CD4-positive, alpha-beta memory T cell (primary cell): ENCODE data around the gene OSR1. TPM values are rescaled to one million over a fixed set of nuclear protein-coding genes. Genes with fewer than 3 reads are reported as not detected.

Experiments used
- CTCF ChIA-PET: fragments of 350-600 bp; sonication (Branson Sonifier 250); formaldehyde crosslinking; loops from one replicate; lab custom pipeline; 2021; ENCODE audit warnings: inconsistent platforms; ENCODE audit not compliant: partially characterized antibody; lab: Charles Lee
- POLR2A ChIA-PET: fragments of 350-600 bp; sonication (Branson Sonifier 250); formaldehyde crosslinking; loops from one replicate; lab custom pipeline; 2021; ENCODE audit not compliant: partially characterized antibody; lab: Charles Lee
- DNase-seq, 5 donors: peaks; one replicate each; pipeline versions ENCODE4 v3.0.0 to v3.0.0-alpha.2; 2020 to 2022; ENCODE audit warnings: mixed read lengths in 1 of 5
- H3K27ac ChIP-seq: one replicate; pipeline ENCODE4 v1.7.0; 2013; ENCODE audit warnings: low read depth, low read length
- H3K27me3 ChIP-seq: 2 replicates; pipeline ENCODE4 v1.7.0; 2013; ENCODE audit warnings: mild to moderate bottlenecking, low read length, moderate library complexity; ENCODE audit not compliant: insufficient read depth
- H3K36me3 ChIP-seq: 2 replicates; pipeline ENCODE4 v1.7.0; 2013; ENCODE audit warnings: mild to moderate bottlenecking, low read length, moderate library complexity; ENCODE audit not compliant: insufficient read depth
- H3K4me1 ChIP-seq: 2 replicates; pipeline ENCODE4 v1.7.0; 2013; ENCODE audit warnings: mild to moderate bottlenecking, low read length, moderate library complexity; ENCODE audit not compliant: insufficient read depth
- H3K4me3 ChIP-seq, 2 donors: one replicate each; pipeline ENCODE4 v1.7.0; 2013; ENCODE audit warnings: low read length in 2 of 2, mild to moderate bottlenecking in 1 of 2
- H3K9me3 ChIP-seq, 2 donors: one replicate each; pipeline ENCODE4 v1.7.0; 2013; ENCODE audit warnings: low read length in 2 of 2, control low read depth in 1 of 2; ENCODE audit not compliant: control insufficient read depth in 1 of 2
- H3K27ac Mint-ChIP-seq, 7 donors: one replicate each; pipeline ENCODE4 v1.8.0; 2020 to 2021; ENCODE audit warnings: mixed read lengths in 7 of 7, mild to moderate bottlenecking in 6 of 7, inconsistent platforms in 3 of 7, moderate library complexity in 3 of 7
- H3K27me3 Mint-ChIP-seq, 2 donors: one replicate each; pipeline ENCODE4 v1.8.0; 2020 to 2021; ENCODE audit warnings: mixed read lengths in 2 of 2
- H3K36me3 Mint-ChIP-seq, 2 donors: one replicate each; pipeline ENCODE4 v1.8.0; 2020 to 2021; ENCODE audit warnings: mixed read lengths in 2 of 2, inconsistent platforms in 1 of 2, mild to moderate bottlenecking in 1 of 2
- H3K4me1 Mint-ChIP-seq, 4 donors: one replicate each; pipeline ENCODE4 v1.8.0; 2020 to 2021; ENCODE audit warnings: mixed read lengths in 4 of 4, mild to moderate bottlenecking in 1 of 4
- H3K4me3 Mint-ChIP-seq, 8 donors: one replicate each; pipeline ENCODE4 v1.8.0; 2020 to 2021; ENCODE audit warnings: mixed read lengths in 8 of 8, mild to moderate bottlenecking in 7 of 8, moderate library complexity in 6 of 8, inconsistent platforms in 3 of 8
- H3K9me3 Mint-ChIP-seq, 8 donors: one replicate each; pipeline ENCODE4 v1.8.0; 2020 to 2021; ENCODE audit warnings: mixed read lengths in 8 of 8, mild to moderate bottlenecking in 5 of 8, inconsistent platforms in 3 of 8, moderate library complexity in 1 of 8
- intact Hi-C: fragments of 100-400 bp; cut with micrococcal nuclease; formaldehyde crosslinking; loops from one replicate; pipeline ENCODE4 v1.15.1; 2023
- polyA plus RNA-seq, 2 donors: library from polyadenylated mRNA; unstranded; fragments of 300-500 nt; fragmentation: Illumina TruSeq; gene quantifications; one replicate each; pipeline ENCODE4 v1.2.3, GENCODE V29; 2021
- total RNA-seq, 2 experiments: library from RNA; stranded (reverse); gene quantifications; one replicate each; pipeline ENCODE4 v1.2.3, GENCODE V29; 2021

The OSR1 gene
- total and polyA plus RNA-seq, 4 experiments from 2014 or later = not detected

- no peak for DNase-seq
- Histone ChIP-seq H3K27ac (no peak overlapping the region), H3K27me3 (peaks cover 49% of the 10 kb centered on the region), H3K9me3 (no peaks in the 10 kb centered on the region), H3K4me3 (no peak overlapping the region), H3K4me1 (peaks cover 45% of the 10 kb centered on the region), H3K36me3 (no peaks in the 10 kb centered on the region)
- intact Hi-C loops = no loop called here
- Mint-ChIP-seq H3K4me3 (peak overlapping the region in 5 of 8 donors; percentile 15 to 80 (median 51)), H3K9me3 (peaks cover 0 to 12% (median under 1%) of the 10 kb centered on the region in 8 donors), H3K4me1 (peaks cover 15 to 62% (median 36%) of the 10 kb centered on the region in 4 donors), H3K27ac (peak overlapping the region in 1 of 7 donors; percentile 100), H3K36me3 (peaks cover 0 to 12% of the 10 kb centered on the region in 2 donors), H3K27me3 (peaks cover 56 to 69% of the 10 kb centered on the region in 2 donors)
- ChIA-PET POLR2A (interaction anchor here (3.1 kb wide), 1 partner anchor 10 kb away, joined by 16 read pairs; no protein-coding TSS in a partner anchor), CTCF (interaction anchor here (0.7 to 5.8 kb wide), 3 partner anchors 9 to 513 kb away, joined by 3 to 36 read pairs (median 5); no protein-coding TSS in a partner anchor)
Observed at GRCh38 chr2:19351499-19351898, 6.9 kb downstream of the OSR1 start.

DNA sequence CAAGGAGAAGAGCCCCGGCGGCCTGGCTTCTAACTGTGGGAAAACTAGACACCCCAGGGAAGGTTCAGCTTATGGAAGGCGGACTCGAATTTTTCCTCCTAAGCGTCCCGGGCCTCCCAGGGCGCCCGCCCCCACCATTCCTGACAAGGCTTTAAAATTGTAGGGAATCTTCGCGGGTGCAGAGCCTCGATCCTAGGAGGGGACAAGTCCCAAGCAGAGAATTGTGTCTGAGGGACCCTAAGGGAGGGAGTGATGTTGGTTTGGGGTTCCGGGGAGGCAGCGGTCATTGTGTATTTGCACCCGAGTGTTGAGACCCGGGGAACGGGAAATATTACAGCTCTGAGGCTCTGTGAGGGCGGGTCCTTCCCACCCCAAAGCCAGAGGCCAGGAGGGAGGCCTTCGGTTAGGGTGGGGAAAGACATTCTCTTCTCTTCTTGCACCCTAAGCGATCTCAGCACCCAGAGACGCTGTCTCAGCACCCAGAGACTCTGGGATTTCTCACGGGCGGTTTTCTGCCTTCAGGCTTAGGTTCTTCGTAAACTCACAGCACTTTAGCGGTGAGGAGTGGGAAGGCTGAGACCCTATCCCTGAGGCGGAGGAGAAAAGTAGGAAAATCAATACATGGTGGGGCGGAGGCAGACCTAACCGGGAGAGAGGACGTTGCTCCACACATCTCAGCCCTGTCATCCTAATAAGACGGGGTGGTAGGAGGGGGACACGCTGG is 7.6 kb downstream of the OSR1 start:
- Mint-ChIP-seq H3K27ac (peak overlapping the region in 3 of 7 donors; percentile 25 to 100 (median 62)), H3K27me3 (peaks cover 51 to 63% of the 10 kb centered on the region in 2 donors), H3K4me1 (peaks cover 13 to 55% (median 32%) of the 10 kb centered on the region in 4 donors), H3K36me3 (peaks cover 0 to 12% of the 10 kb centered on the region in 2 donors), H3K9me3 (peaks cover 0 to 11% (median 0%) of the 10 kb centered on the region in 8 donors), H3K4me3 (peak overlapping the region; percentile 51 to 81 (median 67))
- H3K36me3 ChIP-seq = no peaks in the 10 kb centered on the region
- ChIA-PET POLR2A (interaction anchor here (3.1 kb wide), 1 partner anchor 10 kb away, joined by 16 read pairs; no protein-coding TSS in a partner anchor), CTCF (interaction anchor here (0.7 to 5.8 kb wide), 5 partner anchors 10 to 516 kb away, joined by 3 to 36 read pairs (median 3); no protein-coding TSS in a partner anchor)
- H3K4me3 ChIP-seq = no peak overlapping the region
- peaks cover 42% of the 10 kb centered on the region for H3K27me3 ChIP-seq
- no peak overlapping the region for H3K27ac ChIP-seq
- no peak for DNase-seq
- peaks cover 38% of the 10 kb centered on the region for H3K4me1 ChIP-seq
- H3K9me3 ChIP-seq = no peaks in the 10 kb centered on the region
- intact Hi-C loops = loop anchor here (1.0 kb wide), 2 partner anchors 512 to 747 kb away; no protein-coding TSS in a partner anchor

- H3K27me3 Mint-ChIP-seq = peaks cover 45 to 57% of the 10 kb centered on the region in 2 donors
- ChIA-PET POLR2A (interaction anchor here (0.9 to 3.1 kb wide), 2 partner anchors 11 to 518 kb away, joined by 3 to 16 read pairs; no protein-coding TSS in a partner anchor), CTCF (interaction anchor here (0.7 to 5.8 kb wide), 6 partner anchors 10 to 517 kb away, joined by 3 to 36 read pairs (median 4); no protein-coding TSS in a partner anchor)
- DNase-seq = peak in 2 of 5 donors; percentile 39 to 46
- no peaks in the 10 kb centered on the region for H3K36me3 ChIP-seq
- H3K27me3 ChIP-seq = peaks cover 38% of the 10 kb centered on the region
- no peak overlapping the region for H3K27ac ChIP-seq
- H3K27ac Mint-ChIP-seq = peak overlapping the region in 4 of 7 donors; percentile 52 to 100 (median 80)
- intact Hi-C loops = loop anchor here (1.0 to 5.0 kb wide), 7 partner anchors 122 to 1302 kb away; partner anchors contain the start of genes HS1BP3, LAPTM4A, PUM2 and WDR35
- peaks cover 38% of the 10 kb centered on the region for H3K4me1 ChIP-seq
- H3K4me3 ChIP-seq = no peak overlapping the region
- peaks cover 0 to 8% (median 0%) of the 10 kb centered on the region in 8 donors for H3K9me3 Mint-ChIP-seq
- peaks cover 0 to 12% of the 10 kb centered on the region in 2 donors for H3K36me3 Mint-ChIP-seq
- H3K4me1 Mint-ChIP-seq = peaks cover 13 to 51% (median 29%) of the 10 kb centered on the region in 4 donors
- H3K9me3 ChIP-seq = no peaks in the 10 kb centered on the region
- peak overlapping the region in 4 of 8 donors; percentile 29 to 97 (median 58) for H3K4me3 Mint-ChIP-seq
Observed at GRCh38 chr2:19349911-19350677, 8.3 kb downstream of the OSR1 start.

DNA sequence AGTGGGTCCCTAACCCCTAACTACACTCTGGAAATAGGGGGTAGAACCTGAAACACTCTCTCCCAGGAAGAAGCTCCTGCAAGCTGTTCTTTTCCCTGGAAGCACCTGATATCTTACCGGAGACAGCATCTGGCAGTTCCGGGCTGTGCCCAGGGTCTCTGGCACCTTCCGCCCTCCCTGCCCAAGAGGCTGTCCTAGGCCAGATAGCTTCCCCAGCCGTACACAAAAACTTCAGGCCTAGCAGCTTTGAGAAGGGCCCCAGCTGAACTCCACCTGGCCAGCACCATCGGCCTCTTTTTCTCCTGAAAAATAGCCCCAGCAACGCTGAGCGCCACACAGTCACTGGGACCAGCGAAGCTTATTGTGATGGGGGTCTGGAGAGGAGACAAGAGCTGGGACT is 9.7 kb downstream of the OSR1 start:
- Histone ChIP-seq H3K9me3 (no peaks in the 10 kb centered on the region), H3K27ac (peak overlapping the region; percentile 92), H3K36me3 (no peaks in the 10 kb centered on the region), H3K27me3 (peaks cover 24% of the 10 kb centered on the region), H3K4me1 (peaks cover 38% of the 10 kb centered on the region), H3K4me3 (peak overlapping the region in 1 of 2 donors; percentile 72)
- intact Hi-C loops = loop anchor here (1.0 to 5.0 kb wide), 11 partner anchors 9 to 1595 kb away; partner anchors contain the start of genes HS1BP3, LAPTM4A, PUM2 and RDH14
- H3K27me3 Mint-ChIP-seq = peaks cover 32 to 43% of the 10 kb centered on the region in 2 donors
- ChIA-PET CTCF (interaction anchor here (1.1 to 5.8 kb wide), 5 partner anchors 12 to 828 kb away, joined by 3 to 36 read pairs (median 6); no protein-coding TSS in a partner anchor), POLR2A (interaction anchor here (0.9 to 4.0 kb wide), 5 partner anchors 10 to 788 kb away, joined by 3 to 67 read pairs (median 9); partner anchors contain the start of genes OSR1, RDH14 and TTC32)
- DNase-seq = no peak
- H3K4me1 Mint-ChIP-seq = peaks cover 13 to 51% (median 29%) of the 10 kb centered on the region in 4 donors
- peaks cover 0 to 12% of the 10 kb centered on the region in 2 donors for H3K36me3 Mint-ChIP-seq
- H3K9me3 Mint-ChIP-seq = peaks cover 0 to 8% (median 0%) of the 10 kb centered on the region in 8 donors
- H3K27ac Mint-ChIP-seq = peak overlapping the region in 6 of 7 donors; percentile 97 to 100 (median 98)
- H3K4me3 Mint-ChIP-seq = peak overlapping the region in 6 of 8 donors; percentile 97 to 99 (median 98)

GRCh38 chr2:19347619-19348562 is 10.5 kb downstream of the OSR1 start:
- peaks cover 13 to 45% (median 29%) of the 10 kb centered on the region in 4 donors for H3K4me1 Mint-ChIP-seq
- peaks cover 24 to 35% of the 10 kb centered on the region in 2 donors for H3K27me3 Mint-ChIP-seq
- H3K27ac ChIP-seq = peak overlapping the region; percentile 92
- peak overlapping the region; percentile 72 to 83 for H3K4me3 ChIP-seq
- H3K36me3 Mint-ChIP-seq = peaks cover 0 to 13% of the 10 kb centered on the region in 2 donors
- H3K4me1 ChIP-seq = peaks cover 38% of the 10 kb centered on the region
- CTCF ChIA-PET = interaction anchor here (0.9 to 5.8 kb wide), 7 partner anchors 10 to 1303 kb away, joined by 3 to 36 read pairs (median 5); partner anchors contain the start of gene OSR1
- peaks cover 23% of the 10 kb centered on the region for H3K27me3 ChIP-seq
- DNase-seq = peak; percentile 97 to 100 (median 98)
- H3K36me3 ChIP-seq = no peaks in the 10 kb centered on the region
- peak overlapping the region; percentile 96 to 99 (median 98) for H3K4me3 Mint-ChIP-seq
- intact Hi-C loops = loop anchor here (1.0 to 5.0 kb wide), 11 partner anchors 9 to 1595 kb away; partner anchors contain the start of genes HS1BP3, LAPTM4A, PUM2 and RDH14
- POLR2A ChIA-PET = interaction anchor here (0.7 to 4.0 kb wide), 12 partner anchors 9 to 1099 kb away, joined by 3 to 67 read pairs (median 6); partner anchors contain the start of genes OSR1, RDH14, RHOB and WDR35
- peaks cover 0 to 8% (median 0%) of the 10 kb centered on the region in 8 donors for H3K9me3 Mint-ChIP-seq
- H3K27ac Mint-ChIP-seq = peak overlapping the region; percentile 97 to 100 (median 98)
- no peaks in the 10 kb centered on the region for H3K9me3 ChIP-seq
